PFSK-1 (cell line): Measurements from ENCODE around the gene XKRX.

Experiments used
- FOXP2 ChIP-seq: optimal IDR thresholded peaks from 2 replicates; pipeline ENCODE3; 2011; ENCODE audit warnings: borderline replicate concordance, control low read depth, inconsistent platforms; ENCODE audit not compliant: insufficient read depth; ENCODE audit errors: extremely low read length, extremely low read depth
- POLR2AphosphoS5 ChIP-seq: IDR thresholded peaks from 2 replicates; pipeline ENCODE4 v1.6.1; 2012; ENCODE audit warnings: low read depth, mild to moderate bottlenecking, control low read depth, low read length, moderate library complexity
- SIN3A ChIP-seq: IDR thresholded peaks from 2 replicates; pipeline ENCODE4 v1.6.1; 2012; ENCODE audit warnings: mild to moderate bottlenecking, low read length, moderate library complexity, borderline replicate concordance; ENCODE audit not compliant: insufficient read depth
- TAF1 ChIP-seq: IDR thresholded peaks from 2 replicates; pipeline ENCODE4 v1.6.1; 2012; ENCODE audit warnings: low read length, control low read depth, borderline replicate concordance; ENCODE audit not compliant: insufficient read depth
- TF ChIP-seq, protein P1 (sequence below), 2 experiments: IDR thresholded peaks; 2 replicates each; pipeline versions ENCODE4 v1.6.1 to v1.8.0; 2011 to 2012; ENCODE audit warnings: low read depth in 2 of 2, low read length in 2 of 2, control low read depth in 1 of 2, inconsistent platforms in 1 of 2, mild to moderate bottlenecking in 1 of 2, moderate library complexity in 1 of 2; ENCODE audit not compliant: insufficient read depth in 1 of 2

Gene XKRX

DNA sequence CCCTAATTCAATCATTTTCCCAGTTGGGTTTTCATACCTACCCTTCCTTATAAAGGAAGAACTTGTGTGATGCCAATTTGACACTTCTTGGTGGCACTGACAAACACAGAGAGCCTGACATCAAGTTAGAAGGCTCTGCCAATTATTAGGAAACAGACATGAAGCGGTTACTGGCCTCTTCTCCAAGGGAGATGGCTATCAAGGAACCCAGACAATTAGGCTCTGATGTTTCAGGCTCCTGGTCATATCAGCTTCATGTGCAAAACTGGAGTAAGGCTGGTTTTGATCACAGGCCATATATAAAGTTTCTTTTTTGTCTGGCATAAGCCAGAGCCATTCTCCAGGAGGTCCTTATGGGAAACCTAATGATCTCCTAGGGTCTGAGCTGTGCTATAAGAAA is 41.2 kb upstream of the XKRX start:
- TF ChIP-seq SIN3A (no peak), TAF1 (no peak), FOXP2 (no peak), POLR2AphosphoS5 (no peak)
- TF ChIP-seq, protein P1, sequence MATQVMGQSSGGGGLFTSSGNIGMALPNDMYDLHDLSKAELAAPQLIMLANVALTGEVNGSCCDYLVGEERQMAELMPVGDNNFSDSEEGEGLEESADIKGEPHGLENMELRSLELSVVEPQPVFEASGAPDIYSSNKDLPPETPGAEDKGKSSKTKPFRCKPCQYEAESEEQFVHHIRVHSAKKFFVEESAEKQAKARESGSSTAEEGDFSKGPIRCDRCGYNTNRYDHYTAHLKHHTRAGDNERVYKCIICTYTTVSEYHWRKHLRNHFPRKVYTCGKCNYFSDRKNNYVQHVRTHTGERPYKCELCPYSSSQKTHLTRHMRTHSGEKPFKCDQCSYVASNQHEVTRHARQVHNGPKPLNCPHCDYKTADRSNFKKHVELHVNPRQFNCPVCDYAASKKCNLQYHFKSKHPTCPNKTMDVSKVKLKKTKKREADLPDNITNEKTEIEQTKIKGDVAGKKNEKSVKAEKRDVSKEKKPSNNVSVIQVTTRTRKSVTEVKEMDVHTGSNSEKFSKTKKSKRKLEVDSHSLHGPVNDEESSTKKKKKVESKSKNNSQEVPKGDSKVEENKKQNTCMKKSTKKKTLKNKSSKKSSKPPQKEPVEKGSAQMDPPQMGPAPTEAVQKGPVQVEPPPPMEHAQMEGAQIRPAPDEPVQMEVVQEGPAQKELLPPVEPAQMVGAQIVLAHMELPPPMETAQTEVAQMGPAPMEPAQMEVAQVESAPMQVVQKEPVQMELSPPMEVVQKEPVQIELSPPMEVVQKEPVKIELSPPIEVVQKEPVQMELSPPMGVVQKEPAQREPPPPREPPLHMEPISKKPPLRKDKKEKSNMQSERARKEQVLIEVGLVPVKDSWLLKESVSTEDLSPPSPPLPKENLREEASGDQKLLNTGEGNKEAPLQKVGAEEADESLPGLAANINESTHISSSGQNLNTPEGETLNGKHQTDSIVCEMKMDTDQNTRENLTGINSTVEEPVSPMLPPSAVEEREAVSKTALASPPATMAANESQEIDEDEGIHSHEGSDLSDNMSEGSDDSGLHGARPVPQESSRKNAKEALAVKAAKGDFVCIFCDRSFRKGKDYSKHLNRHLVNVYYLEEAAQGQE (IDR thresholded peaks at IDR 0.05; ENCODE audit: insufficient read depth in 1 of 2, low read depth in 2 of 2, low read length in 2 of 2): no peak

DNA sequence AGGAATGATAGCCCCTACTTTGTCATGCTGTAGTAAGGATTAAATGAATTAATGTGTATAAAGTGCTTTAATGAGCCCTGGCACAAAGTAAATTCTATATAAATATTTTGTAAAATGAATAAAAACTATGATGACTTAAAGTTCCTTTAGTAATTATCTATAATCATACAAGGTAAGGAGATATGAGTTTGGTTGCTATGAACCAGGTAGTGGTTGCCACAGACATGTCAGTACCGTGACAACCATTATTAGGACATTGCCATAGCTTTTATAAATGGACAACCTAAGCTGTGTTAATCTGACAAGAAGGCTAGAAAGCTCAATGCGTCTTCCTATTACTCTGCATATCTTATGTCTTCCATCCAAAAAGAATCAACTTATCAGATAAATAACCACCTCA is 40.7 kb upstream of the XKRX start, which contains the start of gene ARL13A:
Gene ARL13A (plus strand): TSS at position 301 of the 400 bp plus-strand sequence. CDS start 3,982 bp downstream, outside the sequence.
- TF ChIP-seq TAF1: no peak
- no peak for TF ChIP-seq FOXP2
- TF ChIP-seq SIN3A: no peak
- TF ChIP-seq, protein P1 (IDR thresholded peaks at IDR 0.05; ENCODE audit: insufficient read depth in 1 of 2, low read depth in 2 of 2, low read length in 2 of 2): no peak
- no peak for TF ChIP-seq POLR2AphosphoS5

DNA sequence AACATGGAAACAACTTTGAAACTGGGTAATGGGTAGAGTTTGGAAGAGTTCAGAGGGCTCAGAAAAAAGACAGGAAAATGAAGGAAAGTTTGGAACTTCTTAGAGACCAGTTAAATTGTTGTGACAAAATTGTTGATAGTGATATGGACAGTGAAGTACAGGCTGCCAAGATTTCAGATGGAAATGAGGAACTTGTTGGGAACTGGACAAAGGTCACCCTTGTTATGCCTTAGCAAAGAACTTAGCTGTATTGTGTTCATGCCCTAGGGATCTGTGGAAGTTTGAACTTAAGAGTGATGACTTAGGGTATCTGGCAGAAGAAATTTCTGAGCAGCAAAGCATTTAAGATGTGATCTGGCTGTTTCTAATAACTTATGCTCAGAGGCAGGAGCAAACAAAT is 35.6 kb upstream of the XKRX start:
- no peak for TF ChIP-seq FOXP2
- no peak for TF ChIP-seq POLR2AphosphoS5
- TF ChIP-seq TAF1: no peak
- TF ChIP-seq SIN3A: no peak
- TF ChIP-seq, protein P1 (IDR thresholded peaks at IDR 0.05; ENCODE audit: insufficient read depth in 1 of 2, low read depth in 2 of 2, low read length in 2 of 2): no peak

DNA sequence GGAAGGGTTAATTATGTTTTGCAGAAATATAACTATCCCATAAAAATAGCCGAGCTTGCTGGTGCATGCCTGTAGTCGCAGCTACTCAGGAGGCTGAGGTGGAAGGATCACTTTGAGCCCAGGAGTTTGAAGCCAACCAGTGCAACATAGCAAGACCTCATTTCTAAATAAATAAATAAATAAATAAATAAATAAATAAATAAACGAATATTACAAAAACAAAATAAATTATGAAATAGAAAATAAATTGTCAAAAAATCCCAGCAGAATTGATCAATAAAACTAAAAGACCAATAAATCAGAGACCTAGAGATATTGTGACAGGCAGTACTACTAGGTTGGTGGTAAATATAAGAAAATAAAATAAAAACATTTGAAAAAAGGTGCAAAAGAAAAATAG is 34.1 kb upstream of the XKRX start:
- TF ChIP-seq TAF1 (no peak), SIN3A (no peak)

DNA sequence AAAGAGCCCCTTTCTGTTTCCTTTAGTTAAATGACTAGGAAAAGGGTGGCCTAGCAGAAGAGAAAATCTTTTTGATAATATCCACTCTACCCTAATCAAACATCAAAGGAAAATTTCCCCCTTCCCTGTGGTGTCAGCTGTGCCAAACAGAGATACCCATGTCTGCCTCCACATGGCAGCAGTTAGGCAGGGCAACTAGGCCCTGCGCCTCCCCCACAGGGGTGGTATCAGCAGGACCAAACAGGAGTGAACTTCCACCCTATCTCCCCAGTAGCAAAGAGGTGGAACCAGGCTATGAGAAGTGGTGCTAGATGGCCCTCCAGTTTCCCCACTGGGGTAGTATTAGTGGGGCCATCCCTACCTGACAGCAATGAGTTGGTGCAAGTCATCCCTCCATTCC is 19.8 kb upstream of the XKRX start:
- TF ChIP-seq, protein P1 (IDR thresholded peaks at IDR 0.05; ENCODE audit: insufficient read depth in 1 of 2, low read depth in 2 of 2, low read length in 2 of 2): no peak
- TF ChIP-seq FOXP2: no peak
- TF ChIP-seq POLR2AphosphoS5: no peak
- no peak for TF ChIP-seq SIN3A
- no peak for TF ChIP-seq TAF1
